BLaER1 (cell line): ENCODE data around the gene ING3.
A peak's percentile ranks its signal among the peaks of the same experiment; 100 is the strongest.
"Not testable (repeated sequence)": the region's sequence is repeated elsewhere in the genome, so short reads cannot be mapped to it uniquely, and the experiment has no call there.

Experiments used
- H3K27ac ChIP-seq: shearing (Covaris generic); formaldehyde crosslinking; 2 replicates; pipeline ENCODE4 v1.8.1; 2022
- H3K27me3 ChIP-seq: shearing (Covaris generic); formaldehyde crosslinking; 2 replicates; pipeline ENCODE4 v1.8.1; 2022
- H3K36me3 ChIP-seq: shearing (Covaris generic); formaldehyde crosslinking; 2 replicates; pipeline ENCODE4 v1.8.1; 2022
- H3K4me1 ChIP-seq: shearing (Covaris generic); formaldehyde crosslinking; 2 replicates; pipeline ENCODE4 v1.8.1; 2022
- H3K4me2 ChIP-seq: shearing (Covaris generic); formaldehyde crosslinking; 2 replicates; pipeline ENCODE4 v1.8.1; 2022
- H3K4me3 ChIP-seq: shearing (Covaris generic); formaldehyde crosslinking; 2 replicates; pipeline ENCODE4 v1.8.1; 2022
- H3K9ac ChIP-seq: shearing (Covaris generic); formaldehyde crosslinking; 2 replicates; pipeline ENCODE4 v1.8.1; 2022
- H3K9me3 ChIP-seq: shearing (Covaris generic); formaldehyde crosslinking; 2 replicates; pipeline ENCODE4 v1.8.1; 2022
- H4K20me1 ChIP-seq: shearing (Covaris generic); formaldehyde crosslinking; 2 replicates; pipeline ENCODE4 v1.8.1; 2022
- Cebpa-rat ChIP-seq: shearing (Covaris generic); IDR thresholded peaks from 2 replicates; pipeline ENCODE4 v1.8.1; 2022

ING3 gene

DNA sequence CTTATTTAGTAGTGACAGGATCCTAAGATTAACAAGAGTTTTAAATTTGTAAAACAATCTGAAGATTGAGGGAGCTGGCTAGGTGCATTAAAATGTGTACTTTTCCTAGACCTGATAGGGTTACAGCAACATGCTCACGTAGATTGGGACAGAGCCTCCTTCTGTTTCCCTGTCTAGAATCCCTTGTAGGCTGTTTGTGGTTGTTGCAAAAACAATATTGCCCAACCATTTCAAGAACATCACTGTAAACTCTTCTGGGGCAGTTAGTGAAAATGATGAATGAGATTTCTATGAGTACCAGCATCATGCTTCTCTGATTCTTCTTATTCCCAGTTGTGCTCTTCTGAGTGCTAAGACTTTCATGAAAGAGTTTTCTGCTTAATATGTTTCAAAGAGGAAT is 23.3 kb downstream of the ING3 start:
- H3K4me3 ChIP-seq: no peak overlapping the region
- peaks cover 60% of the 10 kb centered on the region for H3K36me3 ChIP-seq
- H3K9me3 ChIP-seq: no peaks in the 10 kb centered on the region
- H4K20me1 ChIP-seq: no peaks in the 10 kb centered on the region
- no peak for TF ChIP-seq Cebpa-rat
- H3K27me3 ChIP-seq: no peaks in the 10 kb centered on the region
- no peak overlapping the region for H3K27ac ChIP-seq
- H3K9ac ChIP-seq: no peak overlapping the region
- no peaks in the 10 kb centered on the region for H3K4me1 ChIP-seq
- no peak overlapping the region for H3K4me2 ChIP-seq

GRCh38 chr7:120979765-120980499 is 29.4 kb downstream of the ING3 start:
- Histone ChIP-seq H3K4me1 (no peaks in the 10 kb centered on the region), H3K27me3 (no peaks in the 10 kb centered on the region), H3K4me3 (no peak overlapping the region), H3K36me3 (peaks cover 18% of the 10 kb centered on the region; the same call in 1 of the 2 replicates), H3K9ac (no peak overlapping the region), H3K9me3 (no peaks in the 10 kb centered on the region), H3K27ac (no peak overlapping the region), H4K20me1 (no peaks in the 10 kb centered on the region), H3K4me2 (no peak overlapping the region)
- TF ChIP-seq Cebpa-rat: no peak

DNA sequence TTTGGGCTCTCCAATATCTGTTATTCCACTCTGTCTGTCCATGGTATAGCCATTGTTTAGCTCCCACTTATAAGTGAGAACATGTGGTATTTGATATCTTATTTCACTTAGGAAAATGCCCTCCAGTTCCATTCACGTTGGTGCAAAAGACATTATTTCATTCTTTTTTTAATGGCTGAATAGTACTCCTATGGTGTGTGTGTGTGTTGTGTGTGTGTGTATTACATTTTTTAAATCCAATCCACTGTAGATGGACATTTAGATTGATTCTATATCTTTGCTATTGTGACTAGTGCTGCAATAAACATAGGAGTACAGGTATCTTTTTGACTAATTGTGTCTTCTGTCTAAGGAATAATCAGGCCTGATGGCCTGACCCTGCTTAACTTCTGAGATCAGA is 30.5 kb downstream of the ING3 start:
- Histone ChIP-seq H4K20me1 (no peaks in the 10 kb centered on the region), H3K4me3 (no peak overlapping the region), H3K27me3 (no peaks in the 10 kb centered on the region), H3K4me1 (no peaks in the 10 kb centered on the region), H3K9me3 (no peaks in the 10 kb centered on the region), H3K9ac (no peak overlapping the region), H3K4me2 (no peak overlapping the region), H3K36me3 (peaks cover 9% of the 10 kb centered on the region; the same call in 1 of the 2 replicates), H3K27ac (no peak overlapping the region)
- no peak for TF ChIP-seq Cebpa-rat

DNA sequence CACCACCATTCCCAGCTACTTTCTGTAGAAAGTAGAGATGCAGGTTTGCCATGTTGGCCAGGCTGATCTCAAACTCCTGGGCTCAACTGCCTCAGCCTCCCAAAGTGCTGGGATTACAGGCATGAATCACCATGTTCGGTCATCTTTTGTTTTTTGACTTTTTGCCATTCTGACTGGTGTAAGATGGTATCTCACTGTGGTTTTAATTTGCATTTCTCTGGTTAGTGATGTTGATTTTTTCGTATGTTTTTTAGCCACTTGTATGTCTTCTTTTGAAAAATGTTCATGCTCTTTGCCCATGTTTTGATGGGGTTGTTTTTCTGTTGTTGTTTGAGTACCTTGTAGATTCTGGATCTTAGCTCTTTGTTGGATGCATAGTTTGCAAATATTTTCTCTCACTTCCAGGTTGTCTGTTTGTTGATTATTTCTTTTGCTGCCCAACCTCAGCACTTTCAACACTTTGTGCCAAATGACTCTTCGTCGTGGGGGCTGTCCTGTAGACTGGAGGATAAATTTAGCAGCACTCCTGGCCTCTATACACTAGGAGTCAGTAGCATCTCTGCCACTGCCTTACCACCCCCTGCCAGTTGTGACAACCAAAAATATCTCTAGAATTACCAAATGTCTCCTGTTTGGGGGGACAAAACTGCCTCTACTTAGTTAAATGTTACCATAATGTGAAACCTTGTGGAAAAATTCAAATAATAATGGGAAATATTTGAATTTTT is 31.5 kb downstream of the ING3 start:
- H3K27me3 ChIP-seq: no peaks in the 10 kb centered on the region
- H3K9ac ChIP-seq: no peak overlapping the region
- H3K27ac ChIP-seq: no peak overlapping the region
- H3K9me3 ChIP-seq: no peaks in the 10 kb centered on the region
- no peak for TF ChIP-seq Cebpa-rat
- H3K4me1 ChIP-seq: no peaks in the 10 kb centered on the region
- no peak overlapping the region for H3K4me3 ChIP-seq
- no peaks in the 10 kb centered on the region for H3K36me3 ChIP-seq
- no peak overlapping the region for H3K4me2 ChIP-seq
- H4K20me1 ChIP-seq: no peaks in the 10 kb centered on the region

- H3K4me2 ChIP-seq, H3K27me3 ChIP-seq, H4K20me1 ChIP-seq, H3K27ac ChIP-seq, H3K4me3 ChIP-seq, H3K36me3 ChIP-seq, H3K9me3 ChIP-seq, H3K9ac ChIP-seq, H3K4me1 ChIP-seq: not testable (repeated sequence)
Measured at GRCh38 chr7:120983592-120983991, 33.0 kb downstream of the ING3 start.

DNA sequence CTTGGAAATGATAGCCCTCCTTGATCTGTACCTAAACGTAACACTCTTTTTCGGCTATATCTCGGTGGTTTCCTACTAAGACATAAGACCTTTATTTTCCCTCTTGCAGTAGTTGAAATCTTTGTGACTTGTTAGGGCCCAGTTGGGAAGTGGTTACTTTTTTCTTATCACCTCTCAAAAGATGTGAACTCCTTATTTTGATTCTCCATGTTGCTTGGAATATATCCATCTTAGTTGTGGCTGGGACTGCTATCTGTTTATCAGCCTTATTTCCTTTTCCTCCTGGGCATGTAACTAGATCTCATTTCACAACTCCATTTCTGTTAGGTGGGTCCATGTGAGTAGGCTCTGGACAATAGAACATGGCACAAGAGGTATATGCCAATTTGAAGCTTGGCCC is 33.8 kb downstream of the ING3 start:
- Histone ChIP-seq H4K20me1 (no peaks in the 10 kb centered on the region), H3K36me3 (no peaks in the 10 kb centered on the region), H3K9me3 (no peaks in the 10 kb centered on the region), H3K9ac (no peak overlapping the region), H3K4me3 (no peak overlapping the region), H3K4me1 (peaks cover 17% of the 10 kb centered on the region), H3K27ac (no peak overlapping the region), H3K4me2 (no peak overlapping the region), H3K27me3 (peaks cover 16% of the 10 kb centered on the region)
- no peak for TF ChIP-seq Cebpa-rat

DNA sequence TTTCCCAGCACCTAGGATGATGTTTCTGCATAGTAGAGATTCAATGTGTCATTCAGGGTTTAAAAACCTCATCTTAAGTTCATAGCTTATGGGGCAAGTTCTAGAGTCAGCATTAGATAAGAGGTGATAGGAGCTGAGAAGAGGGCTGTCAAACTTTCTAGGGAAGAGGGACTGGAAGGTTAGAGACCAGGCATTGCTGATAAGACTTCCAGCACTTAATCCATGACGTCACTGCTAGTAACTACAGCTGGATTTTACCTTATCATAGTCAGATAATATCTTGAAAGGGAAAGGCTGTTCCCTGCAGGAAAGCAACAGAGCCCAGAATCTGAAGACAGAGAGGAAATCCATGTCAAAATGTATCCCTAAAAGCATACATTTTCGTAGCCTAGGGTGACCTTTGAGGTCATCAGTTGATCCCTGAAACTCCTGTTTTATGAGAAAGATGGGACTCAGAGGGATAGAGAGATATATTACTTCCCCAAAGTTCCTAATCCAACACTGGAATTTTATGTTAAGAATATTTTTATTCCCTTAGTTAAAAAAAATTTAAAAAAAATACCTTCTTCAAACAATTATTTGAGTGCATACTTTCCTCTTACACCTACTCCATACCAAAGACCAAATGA is 34.7 kb downstream of the ING3 start:
- H3K27me3 ChIP-seq: peaks cover 23% of the 10 kb centered on the region
- no peaks in the 10 kb centered on the region for H3K36me3 ChIP-seq
- H3K9ac ChIP-seq: no peak overlapping the region
- no peak overlapping the region for H3K4me3 ChIP-seq
- no peaks in the 10 kb centered on the region for H3K9me3 ChIP-seq
- no peak for TF ChIP-seq Cebpa-rat
- H3K4me1 ChIP-seq: peaks cover 21% of the 10 kb centered on the region
- H3K4me2 ChIP-seq: no peak overlapping the region
- H3K27ac ChIP-seq: no peak overlapping the region
- no peaks in the 10 kb centered on the region for H4K20me1 ChIP-seq

DNA sequence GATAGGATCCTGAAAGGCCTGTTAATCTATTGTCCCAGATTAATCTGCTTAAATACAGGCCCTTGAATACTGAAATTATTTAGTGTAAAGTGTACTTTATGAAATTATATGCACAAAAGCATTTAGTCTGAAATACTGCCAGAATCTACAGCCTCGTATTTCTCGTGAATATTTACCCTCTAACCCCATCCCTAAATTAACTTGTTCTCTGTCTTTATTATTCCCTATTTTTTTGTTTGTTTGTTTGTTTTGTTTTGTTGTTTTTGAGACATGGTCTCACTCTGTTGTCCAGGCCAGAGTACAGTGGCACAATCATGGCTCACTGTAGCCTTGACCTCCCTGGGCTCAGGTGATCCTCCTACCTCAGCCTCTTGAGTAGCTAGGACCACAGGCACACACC is 35.3 kb downstream of the ING3 start:
- H3K9ac ChIP-seq: no peak overlapping the region
- no peaks in the 10 kb centered on the region for H4K20me1 ChIP-seq
- no peak overlapping the region for H3K27ac ChIP-seq
- no peaks in the 10 kb centered on the region for H3K36me3 ChIP-seq
- H3K9me3 ChIP-seq: no peaks in the 10 kb centered on the region
- H3K27me3 ChIP-seq: peaks cover 27% of the 10 kb centered on the region
- peaks cover 23% of the 10 kb centered on the region for H3K4me1 ChIP-seq
- H3K4me2 ChIP-seq: no peak overlapping the region
- no peak overlapping the region for H3K4me3 ChIP-seq
- no peak for TF ChIP-seq Cebpa-rat

- no peak overlapping the region for H3K4me3 ChIP-seq
- no peak for TF ChIP-seq Cebpa-rat
- no peaks in the 10 kb centered on the region for H3K9me3 ChIP-seq
- no peaks in the 10 kb centered on the region for H3K36me3 ChIP-seq
- H3K27ac ChIP-seq: no peak overlapping the region
- H4K20me1 ChIP-seq: no peaks in the 10 kb centered on the region
- no peak overlapping the region for H3K4me2 ChIP-seq
- no peak overlapping the region for H3K9ac ChIP-seq
- peaks cover 30% of the 10 kb centered on the region for H3K4me1 ChIP-seq
- peaks cover 28% of the 10 kb centered on the region for H3K27me3 ChIP-seq
Measured at GRCh38 chr7:120986650-120987049, 36.1 kb downstream of the ING3 start.

DNA sequence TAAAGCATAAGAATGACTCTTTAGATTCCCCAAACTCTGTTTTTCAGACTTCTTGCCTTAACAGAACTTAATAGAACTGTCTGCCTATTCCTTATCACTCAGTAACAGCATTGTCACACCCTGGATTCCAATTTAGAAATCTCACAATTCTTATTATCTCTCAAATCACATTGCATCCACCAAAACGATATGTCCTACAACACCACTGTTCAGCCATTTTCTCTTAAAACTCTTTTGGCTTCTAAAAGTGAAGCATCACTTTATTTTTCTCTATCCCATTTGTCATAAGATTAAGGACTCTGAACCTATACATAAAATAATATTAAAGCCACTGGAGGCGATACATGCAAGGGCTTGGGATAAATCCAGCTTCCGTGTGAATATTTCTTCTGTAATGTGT is 36.7 kb downstream of the ING3 start:
- peak overlapping the region; percentile 92 for H3K4me2 ChIP-seq
- no peak overlapping the region for H3K9ac ChIP-seq
- H3K36me3 ChIP-seq: no peaks in the 10 kb centered on the region
- H3K9me3 ChIP-seq: no peaks in the 10 kb centered on the region
- H3K4me1 ChIP-seq: peaks cover 30% of the 10 kb centered on the region
- no peak overlapping the region for H3K27ac ChIP-seq
- peaks cover 28% of the 10 kb centered on the region for H3K27me3 ChIP-seq
- TF ChIP-seq Cebpa-rat: no peak
- H3K4me3 ChIP-seq: no peak overlapping the region
- H4K20me1 ChIP-seq: no peaks in the 10 kb centered on the region
